ENCODE data around the gene KIFC3.

DNA sequence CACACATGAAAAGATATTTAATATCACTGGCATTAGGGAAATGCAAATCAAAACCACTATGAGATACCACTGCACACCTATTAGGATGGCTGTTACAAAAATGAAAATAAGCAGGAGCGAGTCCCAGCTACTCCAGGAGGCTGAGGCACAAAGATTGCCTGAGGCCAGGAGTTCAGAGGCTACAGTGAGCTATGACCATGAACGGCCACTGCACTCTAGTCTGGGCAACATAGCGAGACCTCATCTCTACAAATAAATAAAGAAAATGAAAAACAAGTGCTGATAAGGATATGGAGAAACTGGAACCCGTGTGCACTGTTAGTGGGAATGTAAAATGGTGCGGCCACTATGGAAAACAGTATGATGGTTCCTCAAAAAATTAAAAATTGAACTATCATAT, 23.6 kb downstream of the KIFC3 start:
- no peak for TF ChIP-seq CTCF (IDR thresholded peaks at IDR 0.05)
- no peak for TF ChIP-seq POLR2A (IDR thresholded peaks at IDR 0.05)

Data from vagina (tissue), 2 donors.